NCI-H1092 treated with DMSO at 0.1 percent for 48 hours (cell line): ENCODE results near the gene PPP1R3A.

ENCODE experiments used
- DNase-seq: peaks from one replicate; lab custom pipeline; 2025; lab: John Stamatoyannopoulos, UW

PPP1R3A gene

GRCh38 chr7:113878394-113878992 is 40.3 kb downstream of the PPP1R3A start:
- DNase-seq, result no peak

GRCh38 chr7:113875224-113875623 is 43.6 kb downstream of the PPP1R3A start:
- no peak for DNase-seq

DNA sequence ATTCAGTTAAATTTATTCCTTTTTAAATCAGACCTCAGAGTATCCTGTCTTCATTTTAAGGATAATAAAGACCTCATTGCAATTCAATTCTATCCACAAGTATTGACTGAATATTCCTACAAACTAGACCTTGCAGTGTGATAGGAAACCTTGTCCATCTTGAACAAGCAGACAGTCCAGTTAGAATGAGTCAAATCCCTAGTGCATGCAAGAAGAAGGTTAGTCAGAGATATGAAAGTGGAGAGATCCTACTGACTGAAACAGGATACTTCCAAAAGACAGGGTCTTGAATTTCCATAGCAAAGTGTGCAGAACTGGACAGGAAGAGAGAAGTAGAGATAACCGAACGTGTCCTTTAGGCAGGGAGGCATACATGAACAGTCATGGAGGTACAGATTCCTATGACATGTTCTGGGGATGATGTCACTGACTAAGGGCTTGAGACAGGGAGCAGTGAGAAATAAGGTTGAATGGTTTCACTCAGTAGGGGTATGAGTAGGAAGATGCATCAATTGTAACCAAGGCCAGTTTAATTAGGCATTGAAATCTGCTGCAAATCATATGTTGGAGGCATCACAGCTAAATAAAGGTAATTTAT is 45.2 kb downstream of the PPP1R3A start:
- no peak for DNase-seq

GRCh38 chr7:113872981-113873380 is 45.8 kb downstream of the PPP1R3A start:
- no peak for DNase-seq

DNA sequence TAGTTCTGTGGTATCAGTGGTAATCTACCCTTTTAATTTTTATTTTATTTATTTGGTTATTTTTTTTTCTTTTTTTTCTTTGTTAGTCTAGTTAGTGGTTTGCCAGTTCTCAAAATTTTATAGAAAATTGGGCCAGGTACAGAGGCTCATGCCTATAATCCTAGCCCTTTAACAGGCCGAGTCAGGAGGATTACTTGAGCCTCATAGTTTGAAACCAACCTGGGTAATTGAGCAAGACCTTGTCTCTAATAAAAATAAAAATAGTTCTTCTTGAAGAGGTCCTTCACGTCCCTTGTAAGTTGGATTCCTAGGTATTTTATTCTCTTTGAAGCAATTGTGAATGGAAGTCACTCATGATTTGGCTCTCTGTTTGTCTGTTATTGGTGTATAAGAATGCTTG is 51.5 kb downstream of the PPP1R3A start:
- no peak for DNase-seq

DNA sequence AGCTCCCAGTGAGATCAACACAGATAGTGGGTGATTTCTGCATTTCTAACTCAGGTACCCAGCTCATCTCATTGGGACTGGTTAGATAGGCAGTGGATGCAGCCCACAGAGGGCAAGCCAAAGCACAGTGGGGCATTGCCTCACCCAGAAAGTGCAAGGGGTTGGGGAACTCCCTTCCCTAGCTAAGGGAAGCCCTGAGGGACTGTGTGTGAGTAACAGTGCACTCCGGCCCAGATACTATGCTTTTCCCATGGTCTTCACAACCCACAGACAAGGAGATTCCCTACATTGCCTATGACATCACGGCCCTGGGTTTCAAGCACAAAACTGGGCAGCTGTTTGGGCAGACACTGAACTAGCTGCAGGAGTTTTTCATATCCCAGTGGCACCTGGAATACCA is 62.8 kb downstream of the PPP1R3A start:
- no peak for DNase-seq

DNA sequence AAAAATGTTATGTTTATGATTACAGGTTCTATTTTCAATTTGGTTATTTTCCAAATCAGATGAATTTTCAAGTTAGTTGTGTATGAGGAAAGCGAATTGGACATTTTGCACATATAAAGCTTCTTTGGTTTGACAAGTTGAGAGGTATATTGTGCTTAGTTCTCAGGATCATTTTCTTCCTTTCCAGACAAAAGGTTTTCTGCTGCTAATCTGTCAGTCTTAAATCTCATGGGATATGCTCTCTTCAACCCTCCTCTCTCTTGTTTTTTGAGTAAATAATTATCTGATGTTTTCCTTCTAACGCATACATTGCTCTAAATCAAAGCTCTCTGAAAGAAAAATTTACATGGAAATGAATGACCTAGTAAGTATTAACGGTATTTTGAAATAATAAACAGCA is 77.9 kb downstream of the PPP1R3A start:
- no peak for DNase-seq

- no peak for DNase-seq
Observed at GRCh38 chr7:113835367-113835766, 83.4 kb downstream of the PPP1R3A start.

GRCh38 chr7:113832196-113832745 is 86.5 kb downstream of the PPP1R3A start:
- DNase-seq, result no peak

DNA sequence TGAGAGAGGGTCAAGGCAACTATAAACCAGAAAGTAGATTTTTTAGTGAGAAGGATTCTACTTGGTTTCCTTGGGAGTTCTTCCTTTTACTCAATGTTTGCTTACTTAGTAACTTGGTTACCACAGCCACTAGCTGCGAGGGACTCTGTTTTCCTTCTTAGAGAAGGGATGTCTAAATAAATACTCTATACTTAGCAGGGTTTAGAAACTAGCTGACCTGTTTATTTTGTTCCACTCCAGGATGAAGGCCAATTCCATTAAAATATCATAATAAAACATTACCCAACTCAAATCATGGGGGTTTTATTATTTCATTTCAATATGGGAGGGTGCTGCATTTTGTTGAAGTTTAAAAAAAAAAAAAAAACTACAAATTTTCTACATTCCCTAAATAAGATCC is 87.3 kb downstream of the PPP1R3A start:
- DNase-seq, result no peak

DNA sequence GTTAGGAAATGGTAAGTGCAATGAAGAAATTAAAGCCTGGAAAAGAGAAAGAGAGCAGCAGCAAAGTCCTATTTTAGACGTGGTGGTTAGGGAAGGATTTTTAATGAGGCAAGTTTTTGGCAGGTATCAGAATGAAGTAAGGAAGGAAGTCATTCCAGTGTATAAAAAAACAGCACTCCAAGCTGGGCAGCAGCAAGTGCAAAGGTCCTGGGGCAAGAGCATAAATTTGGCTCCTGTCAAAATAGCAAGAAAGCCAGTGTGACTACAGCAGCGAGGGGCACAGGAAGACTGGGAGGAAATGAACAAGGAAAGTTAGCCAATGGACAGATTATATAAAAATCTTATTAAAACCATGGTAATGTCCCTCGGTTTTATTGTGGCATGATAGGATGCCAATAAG is 90.2 kb downstream of the PPP1R3A start:
- no peak for DNase-seq
